Measurements from ENCODE around the gene OVAAL. TPM values are rescaled to one million over a fixed set of nuclear protein-coding genes. Genes with fewer than 3 reads are reported as not detected.

OVAAL gene
- total RNA-seq, 2 donors from 2014 or later = not detected

DNA sequence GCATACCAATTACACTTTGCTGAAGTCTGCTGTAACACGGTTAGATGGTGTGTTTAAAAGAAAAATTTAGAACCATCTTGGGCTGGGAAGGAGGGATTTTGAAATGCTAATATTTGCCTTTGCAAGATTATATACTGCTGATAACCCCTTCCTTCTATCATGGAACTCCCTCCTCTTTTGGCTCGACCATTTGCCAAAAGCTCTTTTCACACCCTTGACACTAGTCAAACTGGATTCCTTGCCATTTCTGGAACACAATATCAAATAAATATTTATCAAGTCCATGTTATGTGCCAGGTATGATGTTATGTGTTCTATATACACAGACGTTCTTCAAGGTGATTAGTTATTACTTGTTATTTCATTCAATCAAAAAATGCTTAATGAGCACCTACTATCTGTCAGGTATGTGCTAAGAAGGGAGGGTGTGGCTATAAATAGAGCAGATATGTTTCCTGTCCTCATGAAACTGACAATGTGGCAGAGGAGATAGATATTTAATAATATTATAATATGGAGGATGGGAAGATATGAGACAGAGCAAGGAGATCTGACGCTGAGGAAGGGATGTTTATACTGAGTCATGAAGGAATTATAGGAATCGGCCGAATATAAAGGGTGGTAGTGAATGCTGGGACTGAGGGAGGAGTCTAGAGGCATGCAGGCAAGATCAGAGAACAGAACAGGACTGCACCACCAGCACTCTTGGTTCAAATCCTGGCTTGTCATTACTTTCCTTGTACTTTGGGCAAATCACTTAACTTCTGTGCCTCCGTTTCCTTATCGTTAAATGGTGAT is 56.9 kb downstream of the OVAAL start:
- no peak overlapping the region for H3K9ac ChIP-seq (ENCODE audit: low read depth in 2 of 2, low read length in 2 of 2)
- H3K27ac ChIP-seq = no peak overlapping the region
- H3K36me3 ChIP-seq = no peaks in the 10 kb centered on the region
- TF ChIP-seq, protein P1, sequence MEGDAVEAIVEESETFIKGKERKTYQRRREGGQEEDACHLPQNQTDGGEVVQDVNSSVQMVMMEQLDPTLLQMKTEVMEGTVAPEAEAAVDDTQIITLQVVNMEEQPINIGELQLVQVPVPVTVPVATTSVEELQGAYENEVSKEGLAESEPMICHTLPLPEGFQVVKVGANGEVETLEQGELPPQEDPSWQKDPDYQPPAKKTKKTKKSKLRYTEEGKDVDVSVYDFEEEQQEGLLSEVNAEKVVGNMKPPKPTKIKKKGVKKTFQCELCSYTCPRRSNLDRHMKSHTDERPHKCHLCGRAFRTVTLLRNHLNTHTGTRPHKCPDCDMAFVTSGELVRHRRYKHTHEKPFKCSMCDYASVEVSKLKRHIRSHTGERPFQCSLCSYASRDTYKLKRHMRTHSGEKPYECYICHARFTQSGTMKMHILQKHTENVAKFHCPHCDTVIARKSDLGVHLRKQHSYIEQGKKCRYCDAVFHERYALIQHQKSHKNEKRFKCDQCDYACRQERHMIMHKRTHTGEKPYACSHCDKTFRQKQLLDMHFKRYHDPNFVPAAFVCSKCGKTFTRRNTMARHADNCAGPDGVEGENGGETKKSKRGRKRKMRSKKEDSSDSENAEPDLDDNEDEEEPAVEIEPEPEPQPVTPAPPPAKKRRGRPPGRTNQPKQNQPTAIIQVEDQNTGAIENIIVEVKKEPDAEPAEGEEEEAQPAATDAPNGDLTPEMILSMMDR (IDR thresholded peaks at IDR 0.05) = no peak
- DNase-seq = no peak
- no peaks in the 10 kb centered on the region for H3K9me3 ChIP-seq
- intact Hi-C loops (cut with DNase I) = no loop called here
- H3K4me1 ChIP-seq = no peaks in the 10 kb centered on the region
- no peaks in the 10 kb centered on the region for H3K27me3 ChIP-seq
- H3K4me3 ChIP-seq = no peak overlapping the region

Other genes with a start within 250 kb of the OVAAL start
- gene ACBD6, start 56.4 kb upstream of the OVAAL start, total RNA-seq = 10 to 100 TPM; 16.1 to 25.8 TPM
- gene XPR1, start 73.1 kb downstream of the OVAAL start, total RNA-seq = 10 to 100 TPM; 20.5 to 25.8 TPM